Right atrium auricular region (tissue), 2 donors: Measurements from ENCODE around the gene IDH2. TPM values are rescaled to one million over a fixed set of nuclear protein-coding genes. Genes with fewer than 3 reads are reported as not detected.
A peak's percentile ranks its signal among the peaks of the same experiment; 100 is the strongest.

Experiments used
- DNase-seq: peaks from one replicate; pipeline ENCODE4 v3.0.0-alpha.2; 2019; ENCODE audit warnings: low spot score
- H3K27ac ChIP-seq, 2 donors: fragments of 200-600 bp; sonication (generic); 1 replicate in 1 of 2; 2 replicates in 1 of 2; pipeline ENCODE4 v1.5.1; 2016 to 2019
- H3K27me3 ChIP-seq, 2 donors: fragments of 200-600 bp; sonication (generic); one replicate each; pipeline versions ENCODE4 v1.5.1 to v1.6.0; 2017 to 2019
- H3K36me3 ChIP-seq: fragments of 200-600 bp; sonication (generic); one replicate; pipeline ENCODE4 v1.5.1; 2016
- H3K4me1 ChIP-seq, 2 donors: fragments of 200-600 bp; sonication (generic); one replicate each; pipeline versions ENCODE4 v1.5.1 to v1.6.0; 2017 to 2019
- H3K4me3 ChIP-seq, 2 donors: fragments of 200-600 bp; sonication (generic); 1 replicate in 1 of 2; 2 replicates in 1 of 2; pipeline ENCODE4 v1.5.1; 2017 to 2019; ENCODE audit warnings: mild to moderate bottlenecking in 1 of 2, moderate library complexity in 1 of 2
- H3K9me3 ChIP-seq, 2 donors: fragments of 200-600 bp; sonication (generic); one replicate each; pipeline ENCODE4 v1.5.1; 2019
- total RNA-seq, 2 donors: library from RNA; depleted of rRNA; stranded (reverse); fragments of >200 nt; gene quantifications; one replicate each; pipeline ENCODE4 v1.1.0, GENCODE V29; 2016
- TF ChIP-seq, protein P1 (sequence below), 2 donors: fragments of 200-600 bp; sonication (generic); IDR thresholded peaks; one replicate each; pipeline ENCODE4 v1.5.1; 2019; ENCODE audit warnings: antibody characterized with exemption in 2 of 2

The IDH2 gene
- total RNA-seq, 2 donors from 2014 or later: 119 to 249 TPM

DNA sequence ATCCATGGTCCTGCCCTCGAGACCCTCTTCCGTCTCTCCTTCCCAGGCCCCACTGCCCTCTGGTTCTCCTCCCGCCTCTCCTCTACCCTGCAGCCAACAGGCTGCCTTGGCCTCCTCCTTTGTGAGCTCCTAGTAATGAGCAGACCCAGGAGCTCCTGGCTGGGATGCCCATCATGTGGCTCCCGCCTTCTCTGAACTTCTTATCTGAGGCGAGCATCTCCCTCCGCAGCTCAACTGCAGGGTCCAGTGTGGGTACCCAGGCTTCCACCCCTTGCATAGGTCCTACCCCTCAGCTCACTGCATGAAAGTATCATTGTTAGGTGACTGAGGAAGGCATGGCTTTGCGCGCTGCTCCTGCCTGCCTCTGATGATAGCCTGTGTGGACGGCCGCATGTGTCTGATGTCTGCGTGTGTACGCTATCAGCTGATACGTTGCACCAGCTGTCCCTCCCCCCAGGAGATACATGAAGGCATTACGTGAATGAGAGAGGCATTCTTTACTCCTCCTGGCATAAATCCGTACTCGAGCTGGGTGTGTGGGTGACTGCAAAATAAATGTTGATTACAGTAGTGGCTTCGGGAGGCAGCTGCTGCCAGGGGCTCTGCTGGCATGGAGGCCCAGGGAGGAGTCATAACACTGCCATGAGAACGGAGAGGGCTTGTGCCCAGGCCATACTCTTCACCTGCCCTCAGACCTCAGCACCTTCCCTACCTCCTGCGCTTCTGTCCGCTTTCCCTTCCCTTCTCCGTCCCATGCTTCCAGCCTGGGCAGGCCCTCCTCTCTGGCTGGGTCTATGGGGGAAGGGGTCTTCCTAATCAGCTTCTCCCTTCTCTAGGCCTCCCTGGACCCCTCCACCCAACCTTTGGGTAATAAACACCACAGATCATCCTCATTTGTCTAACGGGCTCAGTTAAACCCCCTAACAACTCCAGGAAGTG, 52.3 kb downstream of the IDH2 start:
- no peak overlapping the region for H3K27ac ChIP-seq
- no peaks in the 10 kb centered on the region for H3K27me3 ChIP-seq
- no peak for DNase-seq
- H3K9me3 ChIP-seq: no peaks in the 10 kb centered on the region
- H3K4me3 ChIP-seq: no peak overlapping the region
- no peaks in the 10 kb centered on the region for H3K36me3 ChIP-seq
- peaks cover 0 to 29% of the 10 kb centered on the region in 2 donors for H3K4me1 ChIP-seq
- TF ChIP-seq, protein P1, sequence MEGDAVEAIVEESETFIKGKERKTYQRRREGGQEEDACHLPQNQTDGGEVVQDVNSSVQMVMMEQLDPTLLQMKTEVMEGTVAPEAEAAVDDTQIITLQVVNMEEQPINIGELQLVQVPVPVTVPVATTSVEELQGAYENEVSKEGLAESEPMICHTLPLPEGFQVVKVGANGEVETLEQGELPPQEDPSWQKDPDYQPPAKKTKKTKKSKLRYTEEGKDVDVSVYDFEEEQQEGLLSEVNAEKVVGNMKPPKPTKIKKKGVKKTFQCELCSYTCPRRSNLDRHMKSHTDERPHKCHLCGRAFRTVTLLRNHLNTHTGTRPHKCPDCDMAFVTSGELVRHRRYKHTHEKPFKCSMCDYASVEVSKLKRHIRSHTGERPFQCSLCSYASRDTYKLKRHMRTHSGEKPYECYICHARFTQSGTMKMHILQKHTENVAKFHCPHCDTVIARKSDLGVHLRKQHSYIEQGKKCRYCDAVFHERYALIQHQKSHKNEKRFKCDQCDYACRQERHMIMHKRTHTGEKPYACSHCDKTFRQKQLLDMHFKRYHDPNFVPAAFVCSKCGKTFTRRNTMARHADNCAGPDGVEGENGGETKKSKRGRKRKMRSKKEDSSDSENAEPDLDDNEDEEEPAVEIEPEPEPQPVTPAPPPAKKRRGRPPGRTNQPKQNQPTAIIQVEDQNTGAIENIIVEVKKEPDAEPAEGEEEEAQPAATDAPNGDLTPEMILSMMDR (IDR thresholded peaks at IDR 0.05): no peak

DNA sequence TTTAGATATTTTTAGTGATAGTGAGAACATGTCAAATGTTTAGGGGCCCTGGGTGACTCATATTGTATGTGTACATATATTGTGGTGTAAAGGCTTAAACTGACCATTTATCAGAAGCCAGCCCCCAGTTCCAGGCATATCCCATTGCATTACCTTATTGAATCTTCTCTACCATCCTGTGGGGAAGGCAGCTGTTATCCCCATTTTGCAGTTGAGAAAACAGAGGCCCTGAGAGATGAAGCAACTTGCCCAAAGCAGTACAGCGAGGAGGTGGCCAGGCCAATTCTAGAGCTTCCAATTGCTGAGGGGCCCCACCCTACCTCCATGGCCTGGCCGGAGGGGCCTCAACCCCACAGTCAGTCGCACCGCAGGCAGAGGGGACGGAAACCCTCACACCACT, 53.2 kb downstream of the IDH2 start:
- Histone ChIP-seq H3K27me3 (no peaks in the 10 kb centered on the region), H3K36me3 (no peaks in the 10 kb centered on the region), H3K27ac (no peak overlapping the region), H3K9me3 (no peaks in the 10 kb centered on the region), H3K4me1 (peaks cover 0 to 20% of the 10 kb centered on the region in 2 donors), H3K4me3 (no peak overlapping the region)
- no peak for DNase-seq
- TF ChIP-seq, protein P1 (IDR thresholded peaks at IDR 0.05): no peak

DNA sequence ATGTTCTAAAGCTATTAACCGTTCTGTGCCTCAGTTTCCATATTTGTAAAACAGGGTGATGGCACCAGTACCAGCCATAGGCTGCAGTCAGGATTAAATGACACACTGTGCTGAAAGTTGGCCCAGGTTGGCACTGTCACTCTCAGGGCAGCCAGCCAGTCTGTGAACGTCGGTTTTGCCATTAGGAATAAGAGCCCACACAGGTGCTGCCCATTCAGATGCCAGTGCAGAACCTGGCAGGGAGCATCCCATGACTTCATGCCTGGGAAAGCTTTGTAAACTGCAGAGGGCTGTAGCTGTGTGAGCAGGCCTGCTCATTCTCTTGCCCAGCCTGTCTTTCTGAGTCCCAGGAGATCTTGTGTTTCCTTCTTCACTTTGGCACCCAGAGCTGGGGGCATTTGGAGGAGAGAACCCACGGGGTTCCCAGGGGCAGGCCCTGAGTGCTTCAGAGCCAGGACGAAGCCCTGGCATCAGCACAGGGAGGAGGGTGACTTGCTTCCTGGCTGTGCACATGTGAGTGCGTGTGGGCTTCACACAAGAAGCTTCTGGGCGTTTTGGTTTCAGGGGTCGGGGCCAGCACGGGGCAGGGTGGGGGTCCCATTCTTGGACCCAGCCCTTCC, 54.2 kb downstream of the IDH2 start:
- H3K27ac ChIP-seq: no peak overlapping the region
- DNase-seq: no peak
- no peaks in the 10 kb centered on the region for H3K27me3 ChIP-seq
- no peaks in the 10 kb centered on the region for H3K9me3 ChIP-seq
- H3K4me3 ChIP-seq: no peak overlapping the region
- TF ChIP-seq, protein P1 (IDR thresholded peaks at IDR 0.05): no peak
- peaks cover 0 to 20% of the 10 kb centered on the region in 2 donors for H3K4me1 ChIP-seq
- H3K36me3 ChIP-seq: no peaks in the 10 kb centered on the region

DNA sequence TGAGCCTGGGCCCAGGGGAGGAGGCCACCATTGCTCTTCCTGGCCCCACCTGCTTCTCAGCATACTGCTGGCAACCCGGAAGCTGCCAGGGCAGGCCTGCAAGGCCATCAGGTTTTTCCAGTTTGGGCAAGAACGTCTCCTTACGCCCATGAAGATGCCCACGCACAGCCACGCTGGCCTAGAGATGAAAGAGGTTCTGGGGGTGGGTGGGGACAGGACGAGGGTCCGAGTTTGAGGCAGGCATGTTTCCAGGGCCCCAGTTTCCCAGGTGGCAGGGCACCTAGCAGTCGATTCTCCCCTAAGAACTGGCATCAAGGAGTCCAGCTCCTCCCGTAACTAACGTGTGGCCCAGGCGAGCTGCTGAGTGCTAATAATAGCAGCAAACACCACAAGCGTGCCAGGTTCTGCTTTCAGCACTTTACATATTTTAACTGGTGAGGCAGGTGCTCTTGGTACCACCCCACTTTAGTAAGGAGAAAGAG, 55.3 kb downstream of the IDH2 start:
- TF ChIP-seq, protein P1 (IDR thresholded peaks at IDR 0.05): no peak
- DNase-seq: no peak
- Histone ChIP-seq H3K4me3 (no peak overlapping the region), H3K4me1 (peaks cover 0 to 20% of the 10 kb centered on the region in 2 donors), H3K36me3 (no peaks in the 10 kb centered on the region), H3K27me3 (no peaks in the 10 kb centered on the region), H3K27ac (peak overlapping the region in 1 of 2 donors; percentile 32), H3K9me3 (no peaks in the 10 kb centered on the region)

DNA sequence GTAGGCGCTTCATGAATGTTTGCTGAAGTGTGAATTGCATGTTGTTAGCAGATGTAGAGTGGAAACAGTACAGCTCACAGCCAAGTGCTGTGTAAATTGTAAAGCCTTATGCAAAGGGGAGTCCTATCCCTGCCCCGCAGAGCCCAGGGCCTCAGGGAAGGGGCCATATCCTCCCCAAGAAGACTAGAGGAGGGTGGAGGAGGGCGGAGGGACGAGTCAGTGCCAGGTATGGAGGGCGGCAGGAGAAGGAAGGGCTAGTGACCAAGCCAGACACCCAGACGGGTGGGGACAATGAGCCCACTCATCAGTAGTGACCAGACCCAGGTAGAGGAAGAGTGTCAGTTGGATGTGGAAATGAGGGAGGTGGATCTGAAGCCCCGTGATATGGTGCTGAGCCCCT, 56.0 kb downstream of the IDH2 start:
- no peak overlapping the region for H3K27ac ChIP-seq
- H3K4me1 ChIP-seq: peaks cover 0 to 20% of the 10 kb centered on the region in 2 donors
- no peaks in the 10 kb centered on the region for H3K27me3 ChIP-seq
- no peak overlapping the region for H3K4me3 ChIP-seq
- no peaks in the 10 kb centered on the region for H3K9me3 ChIP-seq
- no peak for DNase-seq
- TF ChIP-seq, protein P1 (IDR thresholded peaks at IDR 0.05): no peak
- H3K36me3 ChIP-seq: no peaks in the 10 kb centered on the region
